ENCODE measurements around the gene TLCD4. TPM values are rescaled to one million over a fixed set of nuclear protein-coding genes. Genes with fewer than 3 reads are reported as not detected.

Gene TLCD4
- total and polyA plus RNA-seq, 2 of the 13 experiments (the other 11 are each of a cell fraction or from before 2014, with no cell fraction given): 4.7 to 14.5 TPM

GRCh38 chr1:95084317-95085176 is 32.6 kb upstream of the TLCD4 start (continued):
- no peak for TF ChIP-seq ZNF280D (CRISPR knock-in tag; IDR thresholded peaks at IDR 0.05)
- no peak for TF ChIP-seq ZNF382 (CRISPR knock-in tag; IDR thresholded peaks at IDR 0.05; ENCODE audit: borderline replicate concordance)
- TF ChIP-seq ZBTB20 (CRISPR knock-in tag; IDR thresholded peaks at IDR 0.05; ENCODE audit: borderline replicate concordance, low read depth): peak; percentile 33; the same call in 1 of the 2 replicates
- TF ChIP-seq HMGXB3 (CRISPR knock-in tag; IDR thresholded peaks at IDR 0.05; ENCODE audit: borderline replicate concordance): no peak
- no peak for TF ChIP-seq MXD3 (CRISPR knock-in tag; IDR thresholded peaks at IDR 0.05)
- TF ChIP-seq MED8 (CRISPR knock-in tag; IDR thresholded peaks at IDR 0.05; ENCODE audit: insufficient replicate concordance): no peak
- peak; percentile 57 for TF ChIP-seq ELF3 (CRISPR knock-in tag; IDR thresholded peaks at IDR 0.05)
- no peak for TF ChIP-seq ZNF780A (CRISPR knock-in tag; IDR thresholded peaks at IDR 0.05)
- TF ChIP-seq ZNF576 (CRISPR knock-in tag; IDR thresholded peaks at IDR 0.05): no peak
- no peak for TF ChIP-seq ZNF468 (CRISPR knock-in tag; IDR thresholded peaks at IDR 0.05)
- 0 out of 2 replicates have a peak, but pooled peaks have one; percentile 34 for TF ChIP-seq MEF2D (CRISPR knock-in tag; IDR thresholded peaks at IDR 0.05)
- peak; percentile 51; the same call in 1 of the 2 replicates for TF ChIP-seq ETV5 (CRISPR knock-in tag; IDR thresholded peaks at IDR 0.05; ENCODE audit: borderline replicate concordance)
- no peak for TF ChIP-seq MBD4 (IDR thresholded peaks at IDR 0.05; ENCODE audit: borderline replicate concordance, low read length)
- TF ChIP-seq HNRNPL (IDR thresholded peaks at IDR 0.05; ENCODE audit: low read depth, low read length): no peak
- 0 out of 2 replicates have a peak, but pooled peaks have one; percentile 28 for TF ChIP-seq DRAP1 (CRISPR knock-in tag; IDR thresholded peaks at IDR 0.05)
